Measurements from ENCODE around the gene ZC3H10.
"Not testable (repeated sequence)": the region's sequence is repeated elsewhere in the genome, so short reads cannot be mapped to it uniquely, and the experiment has no call there.

Gene ZC3H10

GRCh38 chr12:56103066-56103711, 14.9 kb upstream of the ZC3H10 start:
- DNase-seq (ENCODE audit: low spot score) = no peak

DNA sequence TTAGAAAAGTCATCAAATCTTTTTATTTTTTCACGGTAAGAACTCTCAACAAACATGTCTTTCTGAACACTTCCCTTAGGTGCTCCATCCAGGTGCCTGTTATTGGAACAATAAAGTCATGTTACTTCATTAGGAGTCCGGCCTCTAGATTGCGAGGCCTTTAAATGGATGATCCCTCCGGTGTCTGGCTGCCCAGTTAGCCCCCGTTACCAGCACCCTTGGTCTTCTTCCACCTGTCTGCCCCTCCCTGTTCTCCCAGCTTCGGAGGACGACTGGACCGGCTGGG, 14.3 kb upstream of the ZC3H10 start:
- no peak for DNase-seq (ENCODE audit: low spot score)

- peak; percentile 94 for DNase-seq (ENCODE audit: low spot score)
These were observed 13.8 kb upstream of the ZC3H10 start, which contains the start of gene PA2G4 for GRCh38 chr12:56104109-56104814. PA2G4 (plus strand) TSS chr12:56104559; CDS start chr12:56104738, 179 bp downstream.

DNA sequence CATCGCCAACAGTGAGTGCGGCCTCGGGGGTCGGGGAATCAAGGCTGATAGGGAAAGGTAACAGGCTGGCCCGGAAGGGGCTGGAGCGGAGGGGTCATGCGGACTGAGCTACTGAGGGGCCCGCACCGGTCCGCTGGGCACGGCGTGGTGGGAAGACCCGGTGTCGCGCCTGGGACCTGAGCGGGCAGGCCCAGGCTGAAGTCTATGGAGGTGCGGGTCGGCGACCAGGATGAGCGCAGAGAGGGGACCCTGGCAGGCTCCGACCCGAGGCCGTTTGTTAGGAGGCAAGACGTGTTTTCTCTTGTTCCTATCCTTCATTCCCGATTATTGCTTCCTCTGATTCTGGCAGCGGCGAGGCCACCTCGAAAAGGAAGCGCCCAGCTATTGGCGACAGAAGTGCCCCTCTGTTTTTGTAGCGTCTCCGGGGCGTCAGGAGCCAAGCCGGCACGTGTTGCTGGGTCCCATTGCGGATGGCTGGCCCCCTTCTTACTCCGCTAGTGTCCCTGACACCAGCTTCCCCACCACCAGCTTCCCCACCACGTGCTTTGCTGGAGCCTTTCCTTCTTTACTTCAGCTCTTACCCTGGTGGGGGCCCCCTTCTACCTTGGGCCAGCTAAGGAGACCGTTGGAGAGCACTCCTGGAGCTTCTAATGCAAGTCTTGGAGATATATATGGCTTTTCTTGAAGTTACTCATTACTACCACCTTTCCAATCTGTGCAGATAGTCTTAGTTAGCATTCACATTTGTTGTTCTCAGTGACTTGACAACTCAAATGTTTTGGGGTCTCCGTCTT, 13.1 kb upstream of the ZC3H10 start:
- peak; percentile 56 for DNase-seq (ENCODE audit: low spot score)

- no peak for DNase-seq (ENCODE audit: low spot score)
These were observed 12.5 kb upstream of the ZC3H10 start for GRCh38 chr12:56105609-56105902.

GRCh38 chr12:56107242-56107641, 10.8 kb upstream of the ZC3H10 start:
- DNase-seq (ENCODE audit: low spot score) = peak; percentile 59

DNA sequence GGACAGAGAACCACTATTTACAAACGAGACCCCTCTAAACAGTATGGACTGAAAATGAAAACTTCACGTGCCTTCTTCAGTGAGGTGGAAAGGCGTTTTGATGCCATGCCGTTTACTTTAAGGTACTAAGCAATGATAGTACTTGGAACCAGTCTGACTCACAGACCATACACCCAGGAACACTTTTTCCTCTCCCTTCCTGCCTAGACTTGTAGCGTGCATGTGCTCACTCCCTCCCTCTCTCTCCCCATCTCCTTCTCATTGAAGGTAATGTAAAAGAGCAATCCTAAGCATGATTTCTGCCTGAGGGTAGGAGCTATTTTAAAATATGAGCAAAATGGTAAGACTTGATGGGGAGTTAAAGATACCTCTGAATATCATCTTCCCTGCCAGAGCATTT, 7.5 kb upstream of the ZC3H10 start:
- no peak for DNase-seq (ENCODE audit: low spot score)

- DNase-seq (ENCODE audit: low spot score) = no peak
These were observed 4.0 kb upstream of the ZC3H10 start for GRCh38 chr12:56114084-56114483.

DNA sequence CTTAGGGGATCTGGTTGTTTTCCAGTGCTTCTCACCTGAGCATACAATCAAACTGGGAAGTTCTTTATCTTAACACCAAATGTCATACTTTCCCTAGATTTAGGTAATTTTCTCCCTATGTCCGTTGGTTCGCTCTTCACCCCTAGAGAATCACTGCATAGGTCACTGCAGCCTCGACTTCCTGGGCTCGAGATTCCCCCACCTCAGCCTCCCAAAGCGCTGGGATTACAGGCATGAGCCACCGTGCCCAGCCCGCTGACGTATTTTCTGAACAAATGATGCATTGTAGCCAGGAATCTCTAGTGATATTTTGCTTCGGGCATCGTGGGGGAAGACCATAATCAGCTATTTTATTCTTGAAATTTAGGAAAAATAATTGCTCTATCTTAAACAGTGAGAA, 2.7 kb upstream of the ZC3H10 start:
- no peak for DNase-seq (ENCODE audit: low spot score)

GRCh38 chr12:56116267-56117081, 1.6 kb upstream of the ZC3H10 start, which contains the start of gene RPL41:
RPL41 (plus strand) TSS chr12:56116633.
- DNase-seq (ENCODE audit: low spot score) = peak; percentile 98

DNA sequence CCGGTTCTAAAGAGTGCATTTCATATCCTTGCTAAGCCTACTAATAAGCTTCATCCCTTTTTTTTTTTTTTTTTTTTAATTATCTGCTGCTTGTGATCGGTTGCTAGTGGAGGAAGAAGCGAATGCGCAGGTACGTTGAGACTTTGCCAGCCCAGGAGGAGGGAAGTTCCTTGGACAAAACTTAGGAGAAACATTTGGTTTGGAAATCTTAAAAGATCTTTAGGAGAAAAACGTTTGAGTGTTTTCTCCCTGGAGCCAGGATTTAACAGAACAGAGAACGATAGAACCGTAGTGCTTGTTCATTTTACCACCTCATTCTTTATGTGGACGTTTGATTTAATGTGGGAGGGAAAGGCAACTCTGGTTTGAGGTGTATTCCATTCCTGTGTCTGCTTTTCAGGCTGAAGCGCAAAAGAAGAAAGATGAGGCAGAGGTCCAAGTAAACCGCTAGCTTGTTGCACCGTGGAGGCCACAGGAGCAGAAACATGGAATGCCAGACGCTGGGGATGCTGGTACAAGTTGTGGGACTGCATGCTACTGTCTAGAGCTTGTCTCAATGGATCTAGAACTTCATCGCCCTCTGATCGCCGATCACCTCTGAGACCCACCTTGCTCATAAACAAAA, 872 bp upstream of the ZC3H10 start:
- DNase-seq (ENCODE audit: low spot score) = not testable (repeated sequence)

- no peak for DNase-seq (ENCODE audit: low spot score)
These were observed 757 bp downstream of the ZC3H10 start for GRCh38 chr12:56118688-56119357.

GRCh38 chr12:56119361-56119796, 1.3 kb downstream of the ZC3H10 start:
- DNase-seq (ENCODE audit: low spot score) = peak; percentile 88

GRCh38 chr12:56120158-56120846, 2.2 kb downstream of the ZC3H10 start:
- DNase-seq (ENCODE audit: low spot score) = no peak

DNA sequence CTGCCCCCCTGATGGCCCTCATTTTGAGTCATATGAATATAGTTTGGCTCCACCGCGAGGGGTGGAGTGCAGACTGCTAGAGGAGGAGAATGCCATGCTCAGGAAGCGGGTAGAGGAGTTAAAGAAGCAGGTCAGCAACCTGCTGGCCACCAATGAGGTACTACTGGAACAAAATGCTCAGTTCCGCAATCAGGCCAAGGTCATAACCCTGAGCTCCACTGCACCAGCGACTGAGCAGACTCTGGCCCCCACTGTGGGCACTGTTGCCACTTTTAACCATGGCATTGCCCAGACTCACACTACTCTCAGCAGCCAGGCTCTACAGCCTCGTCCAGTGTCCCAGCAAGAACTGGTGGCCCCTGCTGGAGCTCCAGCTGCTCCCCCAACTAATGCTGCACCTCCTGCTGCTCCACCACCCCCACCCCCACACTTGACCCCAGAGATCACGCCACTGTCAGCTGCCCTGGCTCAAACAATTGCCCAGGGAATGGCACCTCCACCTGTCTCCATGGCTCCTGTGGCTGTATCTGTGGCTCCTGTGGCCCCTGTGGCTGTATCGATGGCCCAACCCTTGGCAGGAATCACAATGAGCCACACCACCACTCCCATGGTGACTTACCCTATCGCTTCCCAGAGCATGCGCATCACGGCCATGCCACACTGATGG, 3.3 kb downstream of the ZC3H10 start:
- DNase-seq (ENCODE audit: low spot score) = no peak

- DNase-seq (ENCODE audit: low spot score) = no peak
These were observed 4.6 kb downstream of the ZC3H10 start for GRCh38 chr12:56122637-56123036.

GRCh38 chr12:56124133-56124532, 6.1 kb downstream of the ZC3H10 start:
- peak; percentile 29 for DNase-seq (ENCODE audit: low spot score)

- peak; percentile 69 for DNase-seq (ENCODE audit: low spot score)
These were observed 8.7 kb downstream of the ZC3H10 start for GRCh38 chr12:56126732-56127239.

DNA sequence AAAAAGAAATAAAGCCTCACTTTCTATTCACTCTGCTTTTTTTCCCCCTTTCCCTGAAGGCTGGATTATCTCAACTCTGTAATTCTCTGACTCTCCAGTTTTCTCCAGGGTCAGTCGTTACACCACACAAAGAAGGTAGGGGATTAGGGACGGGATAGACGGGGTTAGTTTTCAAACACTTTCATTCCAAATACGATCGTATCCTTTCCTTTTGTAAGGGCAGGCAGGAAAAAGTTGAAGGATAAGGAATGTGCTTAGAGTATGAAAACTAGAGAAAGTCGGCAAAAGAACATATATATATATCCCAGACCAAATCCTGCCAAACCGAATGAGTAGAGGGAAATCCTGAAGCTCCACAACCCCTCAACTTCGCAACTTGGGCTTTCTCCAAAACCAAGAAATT, 9.4 kb downstream of the ZC3H10 start:
- no peak for DNase-seq (ENCODE audit: low spot score)
